Breast epithelium (tissue), 4 donors: Measurements from ENCODE around the gene RELT. TPM values are rescaled to one million over a fixed set of nuclear protein-coding genes. Genes with fewer than 3 reads are reported as not detected.

Experiments
- DNase-seq, 2 donors: peaks; one replicate each; pipeline ENCODE4 v3.0.0-alpha.2; 2019; ENCODE audit warnings: low spot score in 2 of 2
- H3K27ac ChIP-seq, 2 donors: fragments of 200-600 bp; sonication (generic) in 1 of 2; one replicate each; pipeline ENCODE4 v1.5.1; 2016 to 2019; ENCODE audit warnings: mild to moderate bottlenecking in 1 of 2
- H3K27me3 ChIP-seq, 2 donors: fragments of 200-600 bp; sonication (generic) in 1 of 2; one replicate each; pipeline versions ENCODE4 v1.5.1 to v1.6.0; 2017 to 2019; ENCODE audit warnings: control low read depth in 1 of 2, mild to moderate bottlenecking in 1 of 2
- H3K36me3 ChIP-seq: fragments of 200-600 bp; one replicate; pipeline ENCODE4 v1.5.1; 2019
- H3K4me1 ChIP-seq, 2 donors: fragments of 200-600 bp; sonication (generic); one replicate each; pipeline ENCODE4 v1.5.1; 2016 to 2019; ENCODE audit warnings: control low read depth in 1 of 2
- H3K4me3 ChIP-seq, 3 donors: fragments of 200-600 bp; sonication (generic); 1 replicate in 2 of 3; 2 replicates in 1 of 3; pipeline ENCODE4 v1.5.1; 2016 to 2019; ENCODE audit warnings: mild to moderate bottlenecking in 3 of 3, moderate library complexity in 2 of 3
- H3K9me3 ChIP-seq, 2 donors: fragments of 200-600 bp; sonication (generic) in 1 of 2; one replicate each; pipeline ENCODE4 v1.5.1; 2016 to 2019; ENCODE audit warnings: control low read depth in 1 of 2
- POLR2A ChIP-seq: fragments of 450-650 bp; IDR thresholded peaks from one replicate; pipeline ENCODE4 v1.6.1; 2016; ENCODE audit warnings: antibody characterized with exemption, mild to moderate bottlenecking, moderate library complexity
- POLR2AphosphoS5 ChIP-seq, 3 donors: sonication (generic); formaldehyde crosslinking; IDR thresholded peaks; one replicate each; pipeline ENCODE4 v1.6.1; 2017; ENCODE audit warnings: antibody characterized with exemption in 3 of 3
- intact Hi-C: fragments of 100-400 bp; cut with DNase I; formaldehyde crosslinking; loops from one replicate; pipeline ENCODE4 v1.15.1; 2023; ENCODE audit warnings: low total_unique reads
- total RNA-seq, 3 donors: library from RNA; depleted of rRNA; stranded (reverse); fragments of >200 nt; gene quantifications; one replicate each; pipeline ENCODE4 v1.1.0, GENCODE V29; 2016
- TF ChIP-seq, protein P1 (sequence below), 3 donors: fragments of 450-650 bp; IDR thresholded peaks; one replicate each; pipeline ENCODE4 v1.5.1; 2016 to 2017; ENCODE audit warnings: antibody characterized with exemption in 3 of 3, mild to moderate bottlenecking in 3 of 3, moderate library complexity in 3 of 3

The RELT gene
- total RNA-seq, 3 donors from 2014 or later, result 2.2 to 3.7 (median 2.3) TPM

DNA sequence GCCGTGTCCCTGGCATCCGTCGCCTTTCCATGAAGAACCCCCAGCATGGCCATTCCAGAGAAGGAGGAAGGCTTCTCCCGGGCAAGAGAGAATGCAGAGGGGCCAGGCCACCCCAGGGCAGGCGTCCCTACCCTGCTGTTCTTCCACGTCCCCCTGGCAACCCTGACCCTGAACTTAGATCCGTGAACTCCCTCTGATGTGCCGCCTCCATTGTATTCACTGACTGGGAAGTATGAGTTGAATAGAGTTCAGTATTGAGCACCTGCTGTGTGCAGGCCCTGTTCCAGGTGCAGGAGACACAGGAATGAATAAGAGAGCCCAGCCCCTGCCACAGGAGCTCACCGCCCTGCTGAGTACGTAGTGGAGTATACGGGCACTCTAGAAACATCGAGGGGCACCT, 29.1 kb upstream of the RELT start:
- intact Hi-C loops, result no loop called here
- TF ChIP-seq POLR2AphosphoS5 (IDR thresholded peaks at IDR 0.05) (no peak), POLR2A (no peak)
- TF ChIP-seq, protein P1, sequence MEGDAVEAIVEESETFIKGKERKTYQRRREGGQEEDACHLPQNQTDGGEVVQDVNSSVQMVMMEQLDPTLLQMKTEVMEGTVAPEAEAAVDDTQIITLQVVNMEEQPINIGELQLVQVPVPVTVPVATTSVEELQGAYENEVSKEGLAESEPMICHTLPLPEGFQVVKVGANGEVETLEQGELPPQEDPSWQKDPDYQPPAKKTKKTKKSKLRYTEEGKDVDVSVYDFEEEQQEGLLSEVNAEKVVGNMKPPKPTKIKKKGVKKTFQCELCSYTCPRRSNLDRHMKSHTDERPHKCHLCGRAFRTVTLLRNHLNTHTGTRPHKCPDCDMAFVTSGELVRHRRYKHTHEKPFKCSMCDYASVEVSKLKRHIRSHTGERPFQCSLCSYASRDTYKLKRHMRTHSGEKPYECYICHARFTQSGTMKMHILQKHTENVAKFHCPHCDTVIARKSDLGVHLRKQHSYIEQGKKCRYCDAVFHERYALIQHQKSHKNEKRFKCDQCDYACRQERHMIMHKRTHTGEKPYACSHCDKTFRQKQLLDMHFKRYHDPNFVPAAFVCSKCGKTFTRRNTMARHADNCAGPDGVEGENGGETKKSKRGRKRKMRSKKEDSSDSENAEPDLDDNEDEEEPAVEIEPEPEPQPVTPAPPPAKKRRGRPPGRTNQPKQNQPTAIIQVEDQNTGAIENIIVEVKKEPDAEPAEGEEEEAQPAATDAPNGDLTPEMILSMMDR (IDR thresholded peaks at IDR 0.05), result no peak

DNA sequence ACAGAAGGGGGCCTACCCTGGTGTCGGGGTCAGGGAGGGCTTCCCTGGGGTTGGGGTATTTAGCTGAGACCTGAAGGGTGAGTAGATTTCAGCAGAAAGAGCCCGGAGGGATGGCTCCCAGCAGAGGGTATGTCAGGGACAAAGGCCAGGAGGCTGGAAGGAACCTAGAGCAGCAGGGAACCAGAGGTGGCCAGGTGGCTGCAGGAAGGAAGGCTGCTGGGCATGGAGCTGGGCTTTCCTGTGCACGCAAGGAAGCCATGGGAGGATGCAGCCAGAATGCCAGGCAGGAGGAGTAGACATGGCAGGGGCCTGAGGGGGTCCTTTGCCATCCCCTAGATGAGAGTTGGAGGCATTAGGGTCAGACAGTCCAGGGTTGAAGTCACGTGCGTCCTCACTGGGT, 27.4 kb upstream of the RELT start:
- intact Hi-C loops, result no loop called here
- peaks cover 0 to 11% of the 10 kb centered on the region in 2 donors for H3K4me1 ChIP-seq
- no peaks in the 10 kb centered on the region for H3K36me3 ChIP-seq

More for the DNA sequence above, 29.1 kb upstream of the RELT start:
- H3K9me3 ChIP-seq, result no peaks in the 10 kb centered on the region
- peaks cover 5 to 20% of the 10 kb centered on the region in 2 donors for H3K4me1 ChIP-seq
- no peak overlapping the region for H3K4me3 ChIP-seq
- H3K36me3 ChIP-seq, result no peaks in the 10 kb centered on the region
- no peaks in the 10 kb centered on the region for H3K27me3 ChIP-seq
- peak overlapping the region in 1 of 2 donors; percentile 19 for H3K27ac ChIP-seq
- DNase-seq, result no peak

DNA sequence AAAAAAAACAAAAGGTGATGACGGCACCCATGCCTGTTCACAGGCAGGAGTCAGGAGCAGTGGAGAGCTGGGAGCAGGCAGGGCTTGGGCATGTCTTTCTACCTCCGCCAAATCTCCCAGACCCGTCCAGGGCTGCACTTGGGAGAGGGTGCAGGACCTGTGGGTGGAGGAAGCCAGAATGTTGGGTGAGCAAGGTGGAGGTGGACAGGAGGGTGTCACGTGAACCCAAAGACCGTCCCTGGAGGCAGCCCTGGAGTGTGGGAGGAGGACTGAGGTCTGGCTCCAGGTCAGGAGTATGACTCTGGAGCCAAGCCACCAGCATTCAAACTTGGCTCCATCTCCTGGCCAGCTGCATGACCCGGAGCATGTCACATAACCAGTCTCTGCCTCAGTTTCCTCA, 26.6 kb upstream of the RELT start:
- no peak for DNase-seq
- Histone ChIP-seq H3K4me1 (peaks cover 0 to 3% of the 10 kb centered on the region in 2 donors), H3K9me3 (no peaks in the 10 kb centered on the region), H3K36me3 (no peaks in the 10 kb centered on the region), H3K27me3 (no peaks in the 10 kb centered on the region), H3K4me3 (no peak overlapping the region), H3K27ac (peak overlapping the region in 1 of 2 donors; percentile 40)
- TF ChIP-seq, protein P1 (IDR thresholded peaks at IDR 0.05), result no peak
- no peak for TF ChIP-seq POLR2A
- TF ChIP-seq POLR2AphosphoS5 (IDR thresholded peaks at IDR 0.05), result no peak
- intact Hi-C loops, result no loop called here

More for the DNA sequence above, 27.4 kb upstream of the RELT start:
- H3K4me3 ChIP-seq, result no peak overlapping the region
- TF ChIP-seq POLR2AphosphoS5 (IDR thresholded peaks at IDR 0.05), result no peak
- TF ChIP-seq, protein P1 (IDR thresholded peaks at IDR 0.05), result no peak
- no peak for TF ChIP-seq POLR2A
- no peaks in the 10 kb centered on the region for H3K9me3 ChIP-seq
- no peaks in the 10 kb centered on the region for H3K27me3 ChIP-seq
- no peak overlapping the region for H3K27ac ChIP-seq
- DNase-seq, result no peak

DNA sequence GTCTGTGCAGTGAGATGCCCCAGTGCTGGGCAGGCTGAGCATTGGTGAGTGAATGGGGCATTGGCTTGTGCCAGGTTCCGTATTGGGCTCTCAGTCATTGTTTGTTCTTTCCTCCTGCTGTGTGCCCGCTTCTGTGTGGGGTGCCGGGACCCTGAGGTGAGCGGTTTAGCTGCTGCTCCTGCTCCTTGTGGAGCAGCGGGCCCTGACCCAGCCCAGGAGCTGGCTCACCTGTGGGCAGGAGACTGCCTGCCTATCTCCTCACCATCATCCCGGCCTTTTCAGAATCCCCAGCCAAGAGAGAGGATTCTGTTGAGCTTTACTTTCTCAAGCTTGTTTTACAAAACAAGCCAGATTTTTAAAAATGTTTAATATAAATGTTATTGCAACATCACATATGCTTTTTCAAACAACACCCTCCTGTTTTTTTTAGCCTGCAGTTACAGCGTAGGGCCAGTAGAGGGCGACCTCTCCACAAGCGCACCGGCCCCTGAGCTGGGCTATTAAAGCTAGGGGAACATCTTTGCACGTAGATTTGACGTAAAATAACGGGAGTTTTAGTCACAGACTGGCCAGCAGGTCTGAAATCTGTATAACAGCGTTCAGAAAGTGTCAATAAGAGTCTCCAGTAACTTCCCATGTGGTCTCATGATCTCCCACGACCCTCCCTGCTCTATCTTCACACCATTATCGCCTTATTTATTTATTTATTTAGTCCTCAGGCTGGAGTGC, 25.1 kb upstream of the RELT start:
- H3K36me3 ChIP-seq, result no peaks in the 10 kb centered on the region
- no peak for DNase-seq
- no peaks in the 10 kb centered on the region for H3K4me1 ChIP-seq
- no peak overlapping the region for H3K4me3 ChIP-seq
- H3K27me3 ChIP-seq, result no peaks in the 10 kb centered on the region
- peak overlapping the region; percentile 22 to 50 for H3K27ac ChIP-seq
- no peaks in the 10 kb centered on the region for H3K9me3 ChIP-seq
- intact Hi-C loops, result no loop called here
- no peak for TF ChIP-seq POLR2AphosphoS5 (IDR thresholded peaks at IDR 0.05)
- TF ChIP-seq, protein P1 (IDR thresholded peaks at IDR 0.05), result peak; percentile 90 to 92 (median 91)

DNA sequence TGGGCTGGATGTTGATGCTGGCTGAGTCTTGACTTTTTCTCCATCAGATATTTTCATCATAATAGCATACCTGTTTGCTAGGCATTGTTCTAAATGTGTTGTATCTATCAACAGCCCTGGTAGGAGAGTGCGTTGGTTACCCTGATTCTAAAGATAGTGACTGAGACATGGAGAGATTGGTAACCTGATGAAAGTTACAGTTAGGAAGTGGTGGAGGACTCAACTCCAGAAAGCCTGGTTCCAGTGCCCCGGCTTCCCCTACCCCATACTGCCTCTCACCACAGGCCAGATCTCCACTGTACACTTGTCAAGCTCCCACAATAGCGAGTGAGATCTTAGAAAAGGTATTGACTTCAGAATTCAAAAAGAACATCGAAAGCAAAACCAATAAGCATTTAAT, 22.8 kb upstream of the RELT start:
- no peaks in the 10 kb centered on the region for H3K36me3 ChIP-seq
- H3K4me3 ChIP-seq, result no peak overlapping the region
- no peaks in the 10 kb centered on the region for H3K27me3 ChIP-seq
- no peak for DNase-seq
- TF ChIP-seq, protein P1 (IDR thresholded peaks at IDR 0.05), result no peak
- TF ChIP-seq POLR2A, result no peak
- TF ChIP-seq POLR2AphosphoS5 (IDR thresholded peaks at IDR 0.05), result no peak
- no peak overlapping the region for H3K27ac ChIP-seq
- no peaks in the 10 kb centered on the region for H3K9me3 ChIP-seq
- intact Hi-C loops, result no loop called here
- H3K4me1 ChIP-seq, result no peaks in the 10 kb centered on the region
